Skeletal muscle cell (primary cell): ENCODE measurements around the gene ZDHHC14.

Experiments used
- DNase-seq: peaks from one replicate; pipeline ENCODE4 v3.0.0-alpha.2; 2010; ENCODE audit warnings: low read depth
- H3K4me3 ChIP-seq: 2 replicates; pipeline ENCODE4 v1.5.1; 2011; ENCODE audit warnings: low read depth, mild to moderate bottlenecking, control low read depth, low read length, moderate library complexity

ZDHHC14 gene

DNA sequence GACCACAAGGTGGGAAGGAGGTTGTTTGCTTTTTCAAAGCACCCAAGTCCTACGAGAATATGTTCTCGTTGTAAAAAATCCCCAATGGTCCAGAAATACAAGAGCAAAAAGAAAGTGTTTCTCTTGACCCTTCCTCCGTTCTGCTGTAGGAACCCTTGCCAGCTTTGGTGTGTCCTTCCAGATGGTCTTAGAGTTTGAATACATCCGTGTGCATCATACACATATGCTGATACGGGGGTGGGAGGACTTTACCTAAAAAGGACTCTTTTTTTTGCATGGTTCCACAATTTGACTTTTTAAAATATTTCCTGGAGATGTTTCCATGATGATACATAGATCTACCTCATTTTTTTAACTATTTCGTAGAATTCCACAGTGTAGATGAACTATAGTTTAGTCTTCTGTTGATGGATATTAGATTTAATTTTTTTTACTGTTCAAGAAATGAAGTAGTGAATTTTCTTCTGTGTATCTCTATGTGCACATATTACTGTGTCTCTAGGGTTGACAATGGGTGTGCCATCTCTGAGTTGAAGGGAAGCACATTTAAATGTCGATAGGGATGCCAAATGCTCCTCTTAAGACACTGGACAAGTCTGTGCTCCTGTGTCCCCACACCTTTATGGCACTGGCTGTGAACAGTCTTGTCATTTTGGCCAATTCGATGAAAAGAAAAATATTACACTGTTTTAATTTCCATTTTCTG lies 259.9 kb downstream of the ZDHHC14 start:
- H3K4me3 ChIP-seq = no peak overlapping the region
- DNase-seq = no peak

DNA sequence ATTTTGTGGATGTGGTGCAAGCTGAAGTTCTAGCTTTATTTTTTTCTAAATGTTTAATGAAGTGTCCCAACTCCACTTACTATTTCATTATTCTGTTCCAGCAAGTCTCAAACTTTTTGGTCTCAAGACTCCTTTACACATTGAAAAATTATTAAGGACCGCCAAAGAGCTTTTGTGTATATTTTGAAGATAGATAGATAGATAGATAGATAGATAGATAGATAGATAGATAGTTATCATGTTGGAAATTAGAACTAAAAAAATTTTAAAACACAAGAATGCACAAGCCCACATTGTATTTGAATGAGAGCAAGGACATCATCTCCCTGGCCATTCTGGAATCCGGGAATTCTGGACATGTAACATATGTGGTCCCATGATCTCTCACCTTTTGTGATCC lies 260.8 kb downstream of the ZDHHC14 start:
- no peak overlapping the region for H3K4me3 ChIP-seq
- DNase-seq = no peak

DNA sequence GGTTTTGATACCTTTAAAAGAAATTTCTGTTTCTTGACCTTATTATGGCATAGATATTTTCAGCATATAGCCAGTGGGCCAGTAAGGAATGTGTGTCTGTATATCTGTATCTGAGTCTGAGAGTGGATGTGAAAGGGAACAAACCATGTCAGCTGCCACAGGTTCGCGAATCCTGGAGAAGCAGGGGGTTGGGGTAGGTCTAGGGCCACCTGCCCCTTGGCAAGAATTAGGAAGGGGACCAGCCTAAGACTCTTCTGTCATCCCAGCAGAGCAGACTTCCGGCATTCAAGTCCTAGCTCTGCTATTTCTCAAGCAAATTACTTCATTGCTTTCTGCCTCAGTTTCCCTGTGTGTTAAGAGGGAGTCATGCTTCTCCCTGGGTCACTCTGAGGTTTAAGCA lies 261.7 kb downstream of the ZDHHC14 start:
- no peak overlapping the region for H3K4me3 ChIP-seq
- no peak for DNase-seq

DNA sequence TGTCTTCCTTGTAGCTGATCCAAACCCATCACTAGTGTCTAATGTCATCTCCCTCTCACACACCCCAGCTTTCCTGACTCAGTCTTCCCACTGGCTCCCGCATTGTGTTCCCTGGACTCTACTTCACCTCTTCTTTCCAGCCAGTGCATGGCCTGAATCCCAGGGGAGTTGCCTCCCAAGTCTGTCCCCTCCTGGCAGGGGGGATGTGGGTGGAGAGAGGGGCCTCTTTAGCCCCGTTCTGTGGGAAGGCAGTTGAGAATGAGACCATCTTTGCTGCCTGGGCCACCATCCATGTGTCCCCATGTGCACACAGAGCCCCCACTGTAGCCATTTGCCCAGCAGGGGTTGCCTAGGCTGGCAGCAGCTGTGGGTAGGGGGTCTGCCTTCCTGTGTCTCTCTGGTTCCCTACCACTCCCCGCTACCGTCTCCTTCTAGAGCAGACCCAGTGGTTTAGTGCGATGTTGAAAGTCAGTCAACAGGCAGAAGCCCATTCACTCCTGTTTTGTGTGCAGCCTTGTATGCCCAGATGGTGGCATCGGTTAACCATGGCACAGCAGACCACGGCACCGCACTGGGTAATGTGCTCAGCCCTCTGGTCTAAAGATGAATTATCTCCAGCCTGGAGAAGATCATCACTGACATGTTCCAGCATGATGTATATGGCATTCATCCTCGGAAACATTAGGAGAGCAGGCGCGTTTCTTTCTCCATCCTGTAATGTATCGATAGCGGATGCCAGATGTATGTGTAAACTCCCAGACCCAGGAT lies 263.2 kb downstream of the ZDHHC14 start:
- no peak overlapping the region for H3K4me3 ChIP-seq
- no peak for DNase-seq

DNA sequence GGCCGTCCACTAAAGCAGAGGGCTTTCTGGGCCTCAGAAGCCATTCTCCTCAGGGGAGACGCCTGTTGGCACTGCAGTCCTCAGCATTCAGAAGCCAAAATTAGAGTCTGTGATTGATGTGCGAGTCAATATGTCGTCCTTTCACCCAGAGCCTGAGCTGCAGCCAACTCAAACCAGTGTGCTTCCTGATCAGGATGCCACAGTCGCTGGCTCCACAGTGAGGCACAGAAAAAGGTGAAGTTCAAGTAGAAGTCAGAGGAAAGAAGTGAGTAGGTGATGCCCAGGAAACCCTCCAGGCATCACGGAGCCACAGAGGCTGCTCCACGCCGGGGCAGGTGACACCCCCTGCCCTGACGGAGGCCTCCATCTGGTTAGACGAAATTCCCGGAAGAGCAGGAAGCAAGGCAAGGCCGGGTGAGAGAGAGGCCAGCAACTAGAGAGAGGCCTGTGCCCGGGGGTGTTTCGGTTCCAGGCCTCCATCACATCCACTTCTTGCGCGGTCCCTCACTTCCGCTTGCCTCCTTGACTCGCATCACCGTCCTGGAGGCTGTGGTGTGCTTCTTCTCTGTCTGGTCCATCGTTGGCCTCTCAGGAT lies 264.3 kb downstream of the ZDHHC14 start:
- DNase-seq = no peak
- no peak overlapping the region for H3K4me3 ChIP-seq

DNA sequence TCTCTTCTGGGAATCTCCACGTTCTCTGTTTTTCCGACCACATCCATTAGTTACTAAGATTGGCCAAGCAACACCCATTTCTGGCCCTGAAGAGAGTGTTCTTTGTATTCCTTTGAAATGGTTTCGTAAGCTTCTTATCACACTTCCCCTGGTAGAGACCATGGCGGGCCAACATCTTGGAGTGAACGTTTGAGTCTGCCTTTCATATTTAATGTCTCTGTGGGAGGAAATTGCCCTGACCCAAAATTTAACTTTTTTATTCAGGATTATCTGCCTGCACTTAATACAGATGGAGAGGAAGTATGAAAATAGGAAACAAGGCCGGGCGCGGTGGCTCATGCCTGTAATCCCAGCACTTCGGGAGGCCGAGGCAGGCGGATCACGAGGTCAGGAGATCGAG lies 265.0 kb downstream of the ZDHHC14 start:
- no peak for DNase-seq
- no peak overlapping the region for H3K4me3 ChIP-seq

DNA sequence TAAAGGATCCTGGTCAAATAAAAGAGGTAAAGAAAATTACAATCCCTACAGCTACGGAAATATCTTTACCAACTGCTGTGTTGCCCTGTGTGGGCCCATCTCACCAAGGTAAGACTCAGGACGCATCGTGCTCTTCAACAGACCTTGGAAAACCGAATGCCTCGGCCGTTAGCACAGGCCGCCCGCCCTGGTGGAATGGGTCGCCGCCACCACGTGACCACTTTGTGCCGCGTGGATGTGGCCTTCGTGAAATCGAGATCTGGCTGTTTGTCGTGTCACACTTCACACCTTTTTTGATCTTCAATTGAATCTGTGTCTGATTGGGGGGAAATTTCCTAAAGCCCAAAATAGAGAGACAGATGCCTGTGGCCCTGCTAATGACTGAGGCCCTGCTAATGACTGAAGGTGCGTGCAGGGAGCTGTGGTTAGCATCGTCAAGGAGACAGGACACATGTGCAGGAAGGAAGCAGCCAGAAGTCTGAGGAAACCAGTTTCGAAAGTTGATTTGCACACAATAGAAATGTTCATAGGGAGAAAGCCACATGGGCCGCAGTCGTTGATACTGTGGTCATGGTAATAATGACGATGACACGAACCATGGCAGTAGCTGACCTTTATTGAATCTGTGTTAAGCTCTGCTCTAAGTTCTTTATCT lies 266.4 kb downstream of the ZDHHC14 start:
- no peak overlapping the region for H3K4me3 ChIP-seq
- DNase-seq = no peak

DNA sequence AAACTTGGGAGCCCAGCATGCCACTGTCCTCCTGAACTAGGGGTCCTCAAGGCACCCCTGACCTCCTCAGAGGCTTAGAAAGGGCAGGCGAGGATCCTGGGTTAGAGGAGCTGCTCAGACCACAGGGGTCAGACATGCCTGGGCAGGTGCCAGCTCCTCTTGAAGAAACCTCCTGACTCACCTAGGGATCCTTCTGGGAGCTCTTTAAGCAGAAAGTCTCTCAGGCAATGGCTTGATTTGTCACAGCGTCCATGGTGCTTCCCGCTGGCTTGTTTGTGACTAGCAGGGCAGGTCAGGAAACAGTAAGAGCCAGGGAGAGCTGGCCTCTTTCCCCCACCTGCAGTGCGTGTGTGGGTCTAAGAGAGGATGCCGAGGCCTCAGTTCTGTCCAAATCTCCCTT lies 267.6 kb downstream of the ZDHHC14 start:
- no peak for DNase-seq
- H3K4me3 ChIP-seq = no peak overlapping the region

DNA sequence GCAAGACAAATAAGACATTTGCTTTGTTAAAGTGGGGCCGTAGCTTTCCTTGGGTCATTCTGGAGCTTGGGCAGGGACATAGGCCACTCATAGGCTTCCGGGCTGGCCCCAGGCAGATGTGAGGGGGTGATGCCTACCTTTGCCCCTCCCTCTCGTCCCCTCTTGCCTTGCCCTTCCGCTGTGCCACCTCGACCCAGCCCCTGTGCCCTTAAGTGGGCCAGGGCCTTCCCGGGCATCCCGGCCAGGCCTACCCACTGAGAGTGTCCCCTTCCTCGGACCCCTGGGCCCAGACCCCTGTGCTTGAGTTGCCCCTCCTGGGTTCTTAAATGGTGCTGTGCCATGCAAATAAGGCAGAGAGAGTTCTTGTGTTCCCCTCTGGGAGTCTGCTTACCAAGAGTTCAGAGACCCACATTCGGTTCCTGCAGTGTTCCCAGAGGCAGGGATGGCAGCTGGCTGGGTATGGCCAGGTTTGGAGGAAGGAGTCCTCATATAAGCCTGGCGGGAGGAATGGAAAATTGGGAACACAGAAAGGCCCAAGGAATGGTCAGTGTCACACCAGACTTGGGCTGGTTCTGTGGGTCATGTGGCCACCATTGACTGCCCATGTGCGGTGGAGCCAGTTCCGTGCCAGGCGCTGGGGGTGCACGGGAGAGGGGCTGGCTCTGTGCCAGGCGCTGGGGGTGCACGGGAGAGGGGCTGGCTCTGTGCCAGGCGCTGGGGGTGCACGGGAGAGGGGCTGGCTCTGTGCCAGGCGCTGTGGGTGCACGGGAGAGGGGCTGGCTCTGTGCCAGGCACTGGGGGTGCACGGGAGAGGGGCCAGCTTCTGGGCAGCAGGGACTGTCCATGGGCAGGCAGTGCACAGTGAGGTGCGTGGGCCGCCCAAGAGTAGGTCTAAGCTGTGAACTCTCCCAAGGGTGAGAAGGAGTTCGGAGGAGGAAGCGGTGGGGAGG lies 268.6 kb downstream of the ZDHHC14 start:
- no peak for DNase-seq
- no peak overlapping the region for H3K4me3 ChIP-seq

DNA sequence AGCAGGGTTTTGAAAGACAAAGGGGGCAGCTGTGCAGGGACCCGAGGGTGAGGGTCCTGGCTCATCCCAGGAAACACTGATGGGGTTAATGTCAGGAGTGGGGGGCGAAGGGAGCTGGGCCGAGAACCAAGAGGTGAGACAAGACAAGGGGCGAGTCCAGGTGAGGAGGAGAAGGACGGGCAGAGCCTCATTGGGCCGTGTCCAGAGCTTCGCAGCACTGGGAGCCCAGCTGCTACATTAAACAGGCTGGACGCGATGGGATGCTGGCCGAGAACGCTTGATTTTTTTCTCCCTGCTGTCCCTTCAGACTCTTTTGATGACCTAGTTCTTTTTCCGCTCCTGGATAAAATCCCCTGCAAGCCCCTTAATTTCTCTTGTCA lies 269.3 kb downstream of the ZDHHC14 start:
- no peak for DNase-seq
- no peak overlapping the region for H3K4me3 ChIP-seq

DNA sequence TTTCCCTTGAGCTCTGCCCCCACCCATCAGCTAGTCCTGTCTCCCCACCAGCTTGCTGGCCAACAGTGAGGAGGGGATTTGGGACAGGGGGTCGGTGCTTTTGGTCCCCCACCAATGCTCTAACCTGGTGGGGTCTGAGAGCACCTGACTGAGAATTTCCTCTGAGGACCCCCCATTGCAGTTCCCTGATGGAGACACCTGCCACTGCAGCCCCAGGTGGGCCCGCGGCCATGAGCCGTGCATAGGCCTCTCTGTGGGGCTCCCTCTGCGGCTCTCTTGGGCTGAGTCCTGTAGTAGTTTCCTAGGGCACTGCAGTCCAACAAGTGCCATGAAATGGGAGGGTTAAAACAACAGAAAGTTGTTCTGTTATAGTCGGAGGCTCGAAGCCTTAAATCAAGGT lies 269.8 kb downstream of the ZDHHC14 start:
- DNase-seq = no peak
- H3K4me3 ChIP-seq = no peak overlapping the region

DNA sequence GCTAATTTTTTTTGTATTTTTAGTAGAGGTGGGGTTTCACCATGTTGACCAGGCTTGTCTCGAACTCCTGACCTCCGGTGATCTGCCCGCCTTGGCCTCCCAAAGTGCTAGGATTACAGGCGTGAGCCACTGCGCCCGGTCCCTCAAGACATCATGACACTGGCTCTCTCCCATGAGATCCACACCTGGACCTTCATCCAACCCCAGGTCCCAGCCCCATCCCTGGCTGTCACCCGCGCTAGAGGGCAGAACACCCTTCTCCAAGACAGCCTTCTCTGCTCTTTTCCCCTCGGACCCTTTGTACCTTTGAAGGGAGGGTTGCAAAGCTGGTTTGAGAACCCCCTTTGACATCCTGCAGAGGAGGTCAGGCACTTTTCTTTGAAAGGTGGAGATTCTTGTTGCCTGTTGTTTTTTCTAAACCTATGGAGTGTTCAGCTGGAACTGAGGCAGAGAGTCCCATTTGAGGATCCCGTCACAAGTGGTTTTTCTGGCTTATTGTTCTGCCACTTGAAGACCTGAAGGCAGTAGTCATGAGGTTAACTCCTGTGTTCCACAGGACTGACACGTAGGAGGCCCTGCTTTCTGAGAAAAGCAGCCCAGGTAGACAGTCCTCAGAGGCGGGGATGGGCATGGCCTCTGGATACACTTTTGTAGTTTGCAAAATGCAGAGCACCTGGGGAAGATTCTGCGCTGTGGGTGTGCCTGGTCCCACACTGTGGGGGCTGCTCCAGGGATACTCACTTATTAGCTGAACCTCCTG lies 270.9 kb downstream of the ZDHHC14 start:
- DNase-seq = no peak
- no peak overlapping the region for H3K4me3 ChIP-seq

DNA sequence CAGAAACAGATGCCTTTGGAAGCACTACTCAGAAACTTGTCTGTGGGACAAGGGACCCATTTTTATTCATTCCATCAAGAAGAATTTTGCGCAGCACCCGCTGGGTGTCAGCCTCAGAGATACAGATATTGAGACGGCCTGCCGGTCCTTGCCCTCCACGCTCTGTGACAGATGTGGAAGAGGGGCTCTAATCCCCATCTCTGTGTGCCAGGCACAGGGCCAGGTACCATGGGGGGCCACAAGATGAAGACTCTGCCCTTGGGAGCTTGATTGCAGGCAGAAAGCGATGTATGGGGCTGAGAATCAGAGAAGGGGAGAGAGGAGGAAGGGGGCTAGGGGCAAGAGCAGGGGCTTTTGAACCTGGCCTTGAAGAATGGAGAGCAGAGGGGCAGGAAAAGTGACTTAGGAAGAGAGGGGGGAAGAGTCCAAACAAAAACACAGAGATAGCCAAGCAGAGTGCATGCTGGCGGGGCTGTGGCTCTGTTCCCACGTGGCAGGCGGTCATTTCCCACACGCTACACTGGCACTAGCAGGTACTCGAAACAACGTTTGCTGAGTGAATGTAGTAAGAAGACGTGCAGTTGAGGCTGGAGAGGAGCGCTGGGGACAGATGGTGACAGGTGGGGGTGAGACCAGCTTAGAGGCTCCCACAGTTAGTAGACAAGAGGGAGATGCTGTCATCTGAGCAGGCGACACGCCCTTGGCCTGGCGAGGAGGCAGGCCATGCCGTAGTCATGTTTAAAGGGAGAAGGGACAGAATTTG lies 271.8 kb downstream of the ZDHHC14 start:
- no peak for DNase-seq
- H3K4me3 ChIP-seq = no peak overlapping the region

DNA sequence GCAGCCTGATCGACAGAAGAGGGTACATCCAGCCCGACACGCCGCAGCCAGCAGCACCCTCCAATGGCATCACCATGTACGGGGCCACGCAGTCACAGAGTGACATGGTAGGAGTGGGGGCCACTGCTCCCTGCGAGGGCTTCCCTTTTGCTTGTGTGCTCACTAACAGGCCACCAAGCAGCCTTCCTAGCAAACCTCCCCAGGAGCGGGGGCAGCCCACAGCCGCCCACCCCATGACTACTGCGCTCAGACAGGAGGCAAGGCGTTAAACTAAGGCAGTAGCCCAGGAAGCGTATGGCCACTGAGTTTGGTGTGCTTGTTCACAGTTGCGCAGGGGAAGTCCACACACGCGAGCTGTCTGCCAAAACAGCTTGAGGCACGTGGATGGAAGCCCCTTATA lies 272.5 kb downstream of the ZDHHC14 start:
- no peak overlapping the region for H3K4me3 ChIP-seq
- no peak for DNase-seq

DNA sequence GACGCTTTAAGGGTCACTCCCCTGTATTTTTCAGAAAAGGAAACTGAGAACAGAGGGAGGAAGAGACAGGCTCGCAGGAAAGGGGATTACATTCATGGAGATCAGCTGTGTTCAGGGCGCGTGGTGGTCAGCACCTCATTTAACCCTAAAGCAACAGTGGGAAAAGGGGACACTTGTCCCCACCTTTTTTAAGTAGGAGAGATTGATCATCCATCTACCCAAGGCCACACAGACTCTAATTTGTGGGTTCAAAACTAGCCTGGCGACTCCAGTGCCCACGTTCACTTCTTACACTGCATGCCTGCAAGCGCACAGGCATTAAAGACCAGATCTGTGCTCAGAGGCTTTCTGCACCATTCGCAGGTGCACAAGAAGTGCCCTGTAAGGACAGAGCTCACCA lies 274.1 kb downstream of the ZDHHC14 start:
- no peak for DNase-seq
- H3K4me3 ChIP-seq = no peak overlapping the region

DNA sequence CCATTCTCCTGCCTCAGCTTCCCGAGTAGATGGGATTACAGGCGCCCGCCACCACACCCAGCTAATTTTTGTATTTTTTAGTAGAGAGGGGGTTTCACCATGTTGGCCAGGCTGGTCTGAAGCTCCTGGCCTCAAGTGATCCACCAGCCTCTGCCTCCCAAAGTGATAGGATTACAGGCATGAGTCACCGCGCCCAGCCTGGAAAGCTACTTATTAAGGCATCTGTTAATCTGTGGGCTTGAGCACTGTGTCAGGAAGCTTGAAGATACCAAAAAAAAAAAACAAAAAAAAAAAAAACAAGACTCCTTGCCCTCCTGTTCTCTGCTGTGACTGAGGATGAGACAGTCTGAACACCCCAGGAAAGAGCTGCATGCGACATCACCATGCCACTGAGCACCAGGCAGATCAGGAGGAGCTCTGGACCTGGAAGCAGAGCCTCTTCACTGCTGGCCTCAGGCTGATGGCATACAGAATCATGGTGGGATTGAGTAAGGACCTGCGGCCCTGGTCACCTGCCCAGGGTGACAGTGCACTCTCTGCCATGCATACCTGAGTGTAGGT lies 275.5 kb downstream of the ZDHHC14 start:
- DNase-seq = no peak
- H3K4me3 ChIP-seq = no peak overlapping the region

DNA sequence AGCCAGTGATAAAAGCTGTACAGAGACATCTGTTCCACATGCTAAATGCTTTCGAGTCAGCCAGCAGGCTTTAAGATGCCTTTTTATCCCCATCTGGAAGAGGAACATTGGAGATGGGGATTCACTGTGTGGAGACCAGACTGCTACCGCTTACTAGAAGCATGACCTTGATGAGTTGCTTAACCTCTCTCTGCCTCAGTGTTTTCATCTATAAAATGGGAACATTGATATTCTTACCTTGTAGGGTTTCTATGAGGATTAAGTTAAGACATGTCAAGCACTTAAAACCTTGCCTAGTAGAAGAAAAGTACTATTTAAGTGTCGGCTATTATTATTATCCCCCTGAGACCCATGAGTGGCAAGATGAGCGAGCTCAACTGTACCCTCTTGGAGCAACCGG lies 276.8 kb downstream of the ZDHHC14 start:
- no peak for DNase-seq
- H3K4me3 ChIP-seq = no peak overlapping the region

DNA sequence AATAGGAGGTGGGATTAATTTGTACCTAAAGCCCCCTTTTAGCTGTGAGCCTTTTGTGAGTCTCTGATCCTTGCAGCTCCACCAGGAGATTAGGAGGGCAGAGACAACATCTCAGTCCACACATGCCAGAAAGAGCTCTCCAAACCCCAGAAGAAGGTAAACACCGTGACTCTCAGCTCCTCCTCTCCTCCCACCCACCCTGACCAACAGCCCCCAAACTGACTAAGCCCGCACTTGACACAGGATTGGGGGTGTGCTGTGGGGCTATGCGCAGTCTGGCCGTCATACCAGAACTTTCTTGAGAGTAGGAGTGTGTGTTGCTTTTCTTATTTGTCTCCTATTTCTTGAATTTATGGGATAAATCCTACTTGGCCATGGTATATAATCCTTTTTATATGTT lies 277.3 kb downstream of the ZDHHC14 start:
- DNase-seq = no peak
- no peak overlapping the region for H3K4me3 ChIP-seq
